ENCODE results near the gene DIDO1. TPM values are rescaled to one million over a fixed set of nuclear protein-coding genes. Genes with fewer than 3 reads are reported as not detected.

DIDO1 gene
- total RNA-seq, 4 donors from 2014 or later, result 49.5 to 75.8 (median 66.5) TPM

DNA sequence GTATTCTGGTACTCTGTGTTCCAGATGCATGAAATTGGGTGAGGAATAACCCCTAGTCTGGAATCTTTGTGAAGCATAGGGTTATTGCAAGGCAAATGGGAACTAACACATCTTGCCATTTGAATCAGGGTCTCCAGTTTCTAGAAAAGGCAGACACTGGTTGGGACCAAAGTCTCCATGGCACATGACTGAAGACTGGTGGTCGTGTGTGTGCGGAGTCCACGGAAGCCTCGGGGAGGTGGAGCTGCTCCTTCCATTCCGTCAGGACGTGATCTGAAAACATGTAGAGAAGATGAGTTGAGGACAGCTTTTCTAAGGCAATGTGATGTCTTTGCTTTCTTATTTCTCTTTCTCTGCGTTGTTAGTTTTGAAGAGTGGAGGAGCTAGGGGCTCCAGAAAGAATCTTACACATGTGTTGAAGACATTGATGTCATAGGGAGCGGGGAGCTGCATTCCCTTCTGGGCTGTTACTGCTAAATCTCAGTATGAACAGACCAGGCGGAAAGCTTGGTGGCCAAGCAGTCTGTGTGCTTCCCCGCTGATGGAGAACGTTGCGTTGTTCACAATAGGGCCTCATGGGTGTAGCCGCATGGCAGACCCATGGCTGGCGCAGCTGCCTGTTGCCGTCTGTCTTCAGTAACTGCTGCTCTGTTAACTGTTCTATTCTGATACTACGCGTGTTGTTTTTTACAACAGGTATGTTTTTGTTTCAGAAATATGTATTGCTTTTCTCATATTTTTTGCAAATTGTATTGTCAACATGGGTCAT is 21.4 kb upstream of the DIDO1 start:
- 84 to 86% methylated on average over 14 to 15 of the region's 17 CpGs for WGBS, 2 donors (ENCODE audit: low coverage in 1 of 2)

DNA sequence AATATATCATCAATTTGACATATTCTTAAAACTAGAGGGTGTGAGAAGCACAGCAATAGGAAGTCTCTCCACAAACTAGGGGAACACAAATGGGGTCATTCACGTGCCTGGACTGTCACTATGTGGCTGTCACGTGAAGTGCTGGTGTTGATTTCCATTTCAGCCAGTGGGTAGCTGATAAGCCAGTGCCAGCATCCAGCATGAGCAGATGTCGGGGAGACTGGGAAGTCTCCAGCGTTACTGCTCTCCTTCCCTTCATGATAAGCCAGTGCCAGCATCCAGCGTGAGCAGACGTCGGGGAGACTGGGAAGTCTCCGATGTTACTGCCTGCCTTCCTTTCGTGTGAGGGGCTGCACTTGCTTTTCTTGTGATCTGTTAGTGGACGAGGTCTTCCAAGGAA is 20.6 kb upstream of the DIDO1 start:
- Histone ChIP-seq H3K4me1 (peaks cover 0 to 19% (median under 1%) of the 10 kb centered on the region in 3 donors), H3K27me3 (no peaks in the 10 kb centered on the region), H3K9me3 (no peaks in the 10 kb centered on the region), H3K36me3 (peaks cover 0 to 92% of the 10 kb centered on the region in 2 donors), H3K27ac (no peak overlapping the region), H3K4me3 (no peak overlapping the region)
- no peak for ATAC-seq
- 67 to 73% methylated on average over 10 of the region's 10 CpGs for WGBS, 2 donors (ENCODE audit: low coverage in 1 of 2)
- TF ChIP-seq POLR2A (IDR thresholded peaks at IDR 0.05), result no peak

More for the DNA sequence above, 21.4 kb upstream of the DIDO1 start:
- no peak for ATAC-seq
- Histone ChIP-seq H3K4me3 (no peak overlapping the region), H3K4me1 (peaks cover 0 to 21% (median 9%) of the 10 kb centered on the region in 3 donors), H3K36me3 (peaks cover 0 to 84% of the 10 kb centered on the region in 2 donors), H3K27me3 (no peaks in the 10 kb centered on the region), H3K9me3 (no peaks in the 10 kb centered on the region), H3K27ac (no peak overlapping the region)
- no peak for TF ChIP-seq EP300 (IDR thresholded peaks at IDR 0.05)
- no peak for TF ChIP-seq POLR2AphosphoS5 (IDR thresholded peaks at IDR 0.05)
- no peak for TF ChIP-seq POLR2A (IDR thresholded peaks at IDR 0.05)
- TF ChIP-seq, protein P1, sequence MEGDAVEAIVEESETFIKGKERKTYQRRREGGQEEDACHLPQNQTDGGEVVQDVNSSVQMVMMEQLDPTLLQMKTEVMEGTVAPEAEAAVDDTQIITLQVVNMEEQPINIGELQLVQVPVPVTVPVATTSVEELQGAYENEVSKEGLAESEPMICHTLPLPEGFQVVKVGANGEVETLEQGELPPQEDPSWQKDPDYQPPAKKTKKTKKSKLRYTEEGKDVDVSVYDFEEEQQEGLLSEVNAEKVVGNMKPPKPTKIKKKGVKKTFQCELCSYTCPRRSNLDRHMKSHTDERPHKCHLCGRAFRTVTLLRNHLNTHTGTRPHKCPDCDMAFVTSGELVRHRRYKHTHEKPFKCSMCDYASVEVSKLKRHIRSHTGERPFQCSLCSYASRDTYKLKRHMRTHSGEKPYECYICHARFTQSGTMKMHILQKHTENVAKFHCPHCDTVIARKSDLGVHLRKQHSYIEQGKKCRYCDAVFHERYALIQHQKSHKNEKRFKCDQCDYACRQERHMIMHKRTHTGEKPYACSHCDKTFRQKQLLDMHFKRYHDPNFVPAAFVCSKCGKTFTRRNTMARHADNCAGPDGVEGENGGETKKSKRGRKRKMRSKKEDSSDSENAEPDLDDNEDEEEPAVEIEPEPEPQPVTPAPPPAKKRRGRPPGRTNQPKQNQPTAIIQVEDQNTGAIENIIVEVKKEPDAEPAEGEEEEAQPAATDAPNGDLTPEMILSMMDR (IDR thresholded peaks at IDR 0.05), result no peak

DNA sequence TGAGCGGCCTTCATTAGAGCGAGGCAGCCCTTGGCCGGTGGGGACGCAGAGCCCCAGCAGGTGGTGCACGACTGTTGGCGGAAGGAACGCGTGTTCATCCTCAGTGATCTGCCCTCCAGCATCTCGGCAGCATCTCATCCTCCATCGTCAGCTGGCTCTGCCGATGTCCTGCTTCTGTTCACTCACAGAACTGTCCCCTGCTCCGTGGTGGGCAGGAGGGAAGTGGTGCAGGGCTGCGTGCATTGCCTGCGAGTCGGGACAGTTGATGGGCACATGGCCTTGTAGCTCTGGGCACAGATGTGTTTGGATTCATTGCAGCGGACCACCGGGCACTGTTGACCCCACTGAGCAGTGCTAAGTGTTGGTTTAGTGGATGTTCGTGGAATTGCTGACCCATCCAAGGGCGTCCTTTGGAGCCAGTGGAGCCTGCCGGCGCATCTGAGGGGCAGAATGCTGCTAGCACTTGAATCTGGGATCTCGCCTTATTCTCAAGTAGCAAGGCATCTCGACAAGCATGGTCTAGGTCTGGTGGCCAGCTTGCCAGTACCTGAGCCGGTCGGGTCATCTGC is 19.6 kb upstream of the DIDO1 start:
- TF ChIP-seq POLR2AphosphoS5 (IDR thresholded peaks at IDR 0.05), result no peak
- TF ChIP-seq, protein P1 (IDR thresholded peaks at IDR 0.05), result no peak
- TF ChIP-seq EP300 (IDR thresholded peaks at IDR 0.05), result no peak
- no peak for TF ChIP-seq POLR2A (IDR thresholded peaks at IDR 0.05)
- H3K27me3 ChIP-seq, result no peaks in the 10 kb centered on the region
- no peak overlapping the region for H3K27ac ChIP-seq
- no peak overlapping the region for H3K4me3 ChIP-seq
- H3K36me3 ChIP-seq, result peaks cover 0 to 100% of the 10 kb centered on the region in 2 donors
- peaks cover 0 to 27% (median 0%) of the 10 kb centered on the region in 3 donors for H3K4me1 ChIP-seq
- no peak for ATAC-seq
- 93% methylated on average over 14 of the region's 25 CpGs; no CpG with 5 or more reads in 1 of the 2 donors for WGBS, 2 donors (ENCODE audit: low coverage in 1 of 2)
- H3K9me3 ChIP-seq, result no peaks in the 10 kb centered on the region

DNA sequence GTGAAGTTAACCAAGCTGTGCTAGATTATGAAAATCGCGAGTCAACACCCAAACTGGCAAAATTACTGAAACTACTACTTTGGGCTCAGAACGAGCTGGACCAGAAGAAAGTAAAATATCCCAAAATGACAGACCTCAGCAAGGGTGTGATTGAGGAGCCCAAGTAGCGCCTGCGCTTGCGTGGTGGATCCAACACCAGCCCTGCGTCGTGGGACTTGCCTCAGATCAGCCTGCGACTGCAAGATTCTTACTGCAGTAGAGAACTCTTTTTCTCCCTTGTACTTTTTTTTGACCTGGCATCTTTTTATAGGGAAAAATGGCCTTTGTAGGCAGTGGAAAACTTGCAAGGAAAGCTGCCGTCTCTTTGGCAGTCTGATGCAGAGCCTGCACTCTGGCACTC is 18.4 kb upstream of the DIDO1 start:
- ATAC-seq, result no peak
- TF ChIP-seq, protein P1 (IDR thresholded peaks at IDR 0.05), result no peak
- no peaks in the 10 kb centered on the region for H3K9me3 ChIP-seq
- WGBS, 2 donors (ENCODE audit: low coverage in 1 of 2), result 75 to 90% methylated on average over 8 to 10 of the region's 10 CpGs
- H3K4me1 ChIP-seq, result peaks cover 0 to 38% (median 2%) of the 10 kb centered on the region in 3 donors
- H3K36me3 ChIP-seq, result peaks cover 0 to 89% of the 10 kb centered on the region in 2 donors
- H3K4me3 ChIP-seq, result no peak overlapping the region
- no peak overlapping the region for H3K27ac ChIP-seq
- no peaks in the 10 kb centered on the region for H3K27me3 ChIP-seq

DNA sequence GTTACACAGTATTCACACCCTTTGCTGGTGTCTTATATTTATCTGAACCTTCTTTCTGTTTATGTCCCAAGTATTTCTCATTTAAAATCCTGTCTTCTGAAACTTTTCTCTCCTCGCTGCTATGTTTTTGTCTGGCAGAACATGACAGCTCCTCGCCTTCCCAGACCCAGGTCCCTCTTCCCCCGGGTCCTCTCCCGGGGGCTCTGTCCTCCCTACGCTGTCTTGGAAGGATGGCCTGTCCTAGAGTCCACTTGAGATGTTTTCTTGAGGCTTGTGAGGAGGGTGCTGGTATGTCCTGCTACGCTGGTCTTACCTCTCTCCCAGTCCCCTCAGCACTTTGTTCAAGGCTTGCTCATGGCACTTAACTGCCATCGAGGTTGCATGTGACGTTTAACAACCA is 17.9 kb upstream of the DIDO1 start:
- no peak for ATAC-seq
- H3K27ac ChIP-seq, result no peak overlapping the region
- H3K4me3 ChIP-seq, result no peak overlapping the region
- no peaks in the 10 kb centered on the region for H3K9me3 ChIP-seq
- TF ChIP-seq POLR2A (IDR thresholded peaks at IDR 0.05), result no peak
- no peak for TF ChIP-seq POLR2AphosphoS5 (IDR thresholded peaks at IDR 0.05)
- TF ChIP-seq, protein P1 (IDR thresholded peaks at IDR 0.05), result no peak
- no peak for TF ChIP-seq EP300 (IDR thresholded peaks at IDR 0.05)
- H3K4me1 ChIP-seq, result peaks cover 0 to 43% (median 7%) of the 10 kb centered on the region in 3 donors
- 44 to 90% methylated on average over 2 to 7 of the region's 8 CpGs for WGBS, 2 donors (ENCODE audit: low coverage in 1 of 2)
- H3K36me3 ChIP-seq, result peaks cover 0 to 84% of the 10 kb centered on the region in 2 donors
- no peaks in the 10 kb centered on the region for H3K27me3 ChIP-seq
